Esophagus (tissue), 2 donors: ENCODE measurements around the gene TRPM3. TPM values are rescaled to one million over a fixed set of nuclear protein-coding genes. Genes with fewer than 3 reads are reported as not detected.

Source experiments
- H3K27ac ChIP-seq, 2 donors: one replicate each; pipeline ENCODE4 v1.5.1; 2013; ENCODE audit warnings: low read depth in 2 of 2, mild to moderate bottlenecking in 2 of 2, inconsistent platforms in 1 of 2, low read length in 1 of 2, moderate library complexity in 1 of 2
- H3K27me3 ChIP-seq, 2 donors: one replicate each; pipeline ENCODE4 v1.6.1; 2013; ENCODE audit warnings: low read length in 2 of 2, control low read depth in 1 of 2, mild to moderate bottlenecking in 1 of 2; ENCODE audit not compliant: insufficient read depth in 2 of 2, control insufficient read depth in 1 of 2
- H3K36me3 ChIP-seq, 2 donors: one replicate each; pipeline ENCODE4 v1.6.1; 2013; ENCODE audit warnings: low read length in 1 of 2; ENCODE audit not compliant: control insufficient read depth in 2 of 2, insufficient read depth in 2 of 2
- H3K4me1 ChIP-seq, 2 donors: one replicate each; pipeline ENCODE4 v1.6.1; 2013; ENCODE audit warnings: low read length in 1 of 2; ENCODE audit not compliant: control insufficient read depth in 2 of 2, insufficient read depth in 2 of 2
- H3K4me3 ChIP-seq, 2 donors: one replicate each; pipeline ENCODE4 v1.5.1; 2013; ENCODE audit warnings: low read length in 2 of 2, mild to moderate bottlenecking in 2 of 2, low read depth in 1 of 2, moderate library complexity in 1 of 2
- H3K9me3 ChIP-seq, 2 donors: one replicate each; pipeline ENCODE4 v1.6.1; 2013; ENCODE audit warnings: mild to moderate bottlenecking in 2 of 2, low read depth in 1 of 2, low read length in 1 of 2, moderate library complexity in 1 of 2; ENCODE audit not compliant: control insufficient read depth in 2 of 2, insufficient read depth in 1 of 2
- WGBS, 2 donors: extraction: QIAGEN DNeasy Blood & Tissue Kit; methylation state at CpG; one replicate each; pipeline ENCODE4 v1.1.7; 2013; 5-methylcytosine and 5-hydroxymethylcytosine counted together
- polyA plus RNA-seq, 2 donors: library from polyadenylated mRNA; stranded (reverse); fragments of 200-250 nt; gene quantifications; one replicate each; pipeline ENCODE4 v1.2.3, GENCODE V29; 2013
- donor health status: healthy with polysubstance abuse.
- donor health status: Bipolar disorder and iron deficiency.

Gene TRPM3
- polyA plus RNA-seq, 2 donors, result under 0.01 to 0.02 TPM

- peaks cover 0 to 3% of the 10 kb centered on the region in 2 donors for H3K27me3 ChIP-seq
- no peaks in the 10 kb centered on the region for H3K36me3 ChIP-seq
- H3K4me1 ChIP-seq, result no peaks in the 10 kb centered on the region
- H3K9me3 ChIP-seq, result no peaks in the 10 kb centered on the region
- WGBS, 2 donors, result 78 to 88% methylated on average over 1 of the region's 1 CpG
- no peak overlapping the region for H3K4me3 ChIP-seq
- H3K27ac ChIP-seq, result no peak overlapping the region
These were observed 542.7 kb downstream of the TRPM3 start for GRCh38 chr9:70578720-70579119.

- H3K27me3 ChIP-seq, result peaks cover 0 to 3% of the 10 kb centered on the region in 2 donors
- no peak overlapping the region for H3K27ac ChIP-seq
- no peaks in the 10 kb centered on the region for H3K36me3 ChIP-seq
- H3K9me3 ChIP-seq, result no peaks in the 10 kb centered on the region
- no peak overlapping the region for H3K4me3 ChIP-seq
- H3K4me1 ChIP-seq, result no peaks in the 10 kb centered on the region
- WGBS, 2 donors, result 82 to 95% methylated on average over 5 of the region's 5 CpGs
These were observed 543.8 kb downstream of the TRPM3 start for GRCh38 chr9:70577671-70578070.

- Histone ChIP-seq H3K4me1 (no peaks in the 10 kb centered on the region), H3K9me3 (no peaks in the 10 kb centered on the region), H3K27me3 (peaks cover 0 to 3% of the 10 kb centered on the region in 2 donors), H3K27ac (no peak overlapping the region), H3K4me3 (no peak overlapping the region), H3K36me3 (no peaks in the 10 kb centered on the region)
- 93 to 99% methylated on average over 2 of the region's 2 CpGs for WGBS, 2 donors
These were observed 545.3 kb downstream of the TRPM3 start for GRCh38 chr9:70576116-70576515.

- no peaks in the 10 kb centered on the region for H3K4me1 ChIP-seq
- peak overlapping the region; percentile 61 to 63 for H3K27ac ChIP-seq
- no peak overlapping the region for H3K4me3 ChIP-seq
- H3K9me3 ChIP-seq, result no peaks in the 10 kb centered on the region
- H3K36me3 ChIP-seq, result no peaks in the 10 kb centered on the region
- peaks cover 0 to 3% of the 10 kb centered on the region in 2 donors for H3K27me3 ChIP-seq
- 51 to 55% methylated on average over 2 of the region's 2 CpGs for WGBS, 2 donors
These were observed 547.1 kb downstream of the TRPM3 start for GRCh38 chr9:70574151-70574837.

GRCh38 chr9:70573308-70573707, 548.1 kb downstream of the TRPM3 start:
- Histone ChIP-seq H3K27me3 (no peaks in the 10 kb centered on the region), H3K4me3 (no peak overlapping the region), H3K4me1 (no peaks in the 10 kb centered on the region), H3K27ac (peak overlapping the region in 1 of 2 donors; percentile 63), H3K9me3 (no peaks in the 10 kb centered on the region), H3K36me3 (no peaks in the 10 kb centered on the region)

- Histone ChIP-seq H3K27me3 (no peaks in the 10 kb centered on the region), H3K27ac (no peak overlapping the region), H3K4me3 (no peak overlapping the region), H3K9me3 (no peaks in the 10 kb centered on the region), H3K4me1 (no peaks in the 10 kb centered on the region), H3K36me3 (no peaks in the 10 kb centered on the region)
- WGBS, 2 donors, result 79 to 89% methylated on average over 5 of the region's 5 CpGs
These were observed 550.2 kb downstream of the TRPM3 start for GRCh38 chr9:70571258-70571657.

GRCh38 chr9:70569791-70570190, 551.6 kb downstream of the TRPM3 start:
- Histone ChIP-seq H3K27me3 (no peaks in the 10 kb centered on the region), H3K36me3 (no peaks in the 10 kb centered on the region), H3K4me1 (no peaks in the 10 kb centered on the region), H3K9me3 (no peaks in the 10 kb centered on the region), H3K27ac (no peak overlapping the region), H3K4me3 (no peak overlapping the region)
- WGBS, 2 donors, result 76 to 94% methylated on average over 3 of the region's 3 CpGs

GRCh38 chr9:70569070-70569772, 552.2 kb downstream of the TRPM3 start:
- Histone ChIP-seq H3K27ac (no peak overlapping the region), H3K27me3 (no peaks in the 10 kb centered on the region)
- WGBS, 2 donors, result 62 to 73% methylated on average over 4 of the region's 4 CpGs

GRCh38 chr9:70567511-70567910, 553.9 kb downstream of the TRPM3 start:
- no peak overlapping the region for H3K4me3 ChIP-seq
- no peaks in the 10 kb centered on the region for H3K36me3 ChIP-seq
- 80 to 82% methylated on average over 7 of the region's 7 CpGs for WGBS, 2 donors
- H3K9me3 ChIP-seq, result no peaks in the 10 kb centered on the region
- no peaks in the 10 kb centered on the region for H3K27me3 ChIP-seq
- no peak overlapping the region for H3K27ac ChIP-seq
- no peaks in the 10 kb centered on the region for H3K4me1 ChIP-seq

More at GRCh38 chr9:70569070-70569772, 552.2 kb downstream of the TRPM3 start:
- Histone ChIP-seq H3K9me3 (no peaks in the 10 kb centered on the region), H3K36me3 (no peaks in the 10 kb centered on the region), H3K4me3 (no peak overlapping the region), H3K4me1 (no peaks in the 10 kb centered on the region)

GRCh38 chr9:70566751-70567150, 554.7 kb downstream of the TRPM3 start:
- no peaks in the 10 kb centered on the region for H3K4me1 ChIP-seq
- H3K4me3 ChIP-seq, result no peak overlapping the region
- H3K27ac ChIP-seq, result no peak overlapping the region
- H3K36me3 ChIP-seq, result no peaks in the 10 kb centered on the region
- H3K27me3 ChIP-seq, result no peaks in the 10 kb centered on the region
- WGBS, 2 donors, result 53 to 73% methylated on average over 4 of the region's 4 CpGs
- no peaks in the 10 kb centered on the region for H3K9me3 ChIP-seq
